Sigmoid colon (tissue), 7 donors: ENCODE measurements around the gene BIN2. TPM values are rescaled to one million over a fixed set of nuclear protein-coding genes. Genes with fewer than 3 reads are reported as not detected.

Experiments used
- DNase-seq: peaks from one replicate; pipeline ENCODE4 v3.0.0-alpha.2; 2019
- H3K27ac ChIP-seq, 4 donors: fragments of 200-600 bp; sonication (generic); one replicate each; pipeline ENCODE4 v1.5.1; 2016 to 2019; ENCODE audit warnings: mild to moderate bottlenecking in 1 of 4
- H3K27me3 ChIP-seq, 3 donors: fragments of 200-600 bp; sonication (generic); one replicate each; pipeline ENCODE4 v1.5.1; 2019; ENCODE audit warnings: mild to moderate bottlenecking in 1 of 3
- H3K36me3 ChIP-seq, 4 donors: fragments of 200-600 bp; sonication (generic); one replicate each; pipeline ENCODE4 v1.5.1; 2016 to 2019
- H3K4me1 ChIP-seq, 4 donors: fragments of 200-600 bp; sonication (generic); one replicate each; pipeline ENCODE4 v1.5.1; 2017 to 2019
- H3K4me3 ChIP-seq, 4 donors: fragments of 200-600 bp; sonication (generic); one replicate each; pipeline ENCODE4 v1.5.1; 2017 to 2019; ENCODE audit warnings: mild to moderate bottlenecking in 2 of 4, moderate library complexity in 1 of 4
- H3K9me3 ChIP-seq, 4 donors: fragments of 200-600 bp in 3 of 4; sonication (generic) in 3 of 4; one replicate each; pipeline versions ENCODE4 v1.5.1 to v1.6.1; 2013 to 2019
- CTCF ChIP-seq, 4 experiments: fragments of 450-650 bp in 3 of 4; fragments of 200-600 bp in 1 of 4; IDR thresholded peaks; one replicate each; pipeline ENCODE4 v1.5.1; 2016 to 2019; ENCODE audit warnings: antibody characterized with exemption in 4 of 4, mild to moderate bottlenecking in 3 of 4, moderate library complexity in 2 of 4
- EP300 ChIP-seq, 4 donors: sonication (generic); formaldehyde crosslinking; IDR thresholded peaks; one replicate each; pipeline ENCODE4 v1.6.1; 2017; ENCODE audit warnings: antibody characterized with exemption in 4 of 4
- POLR2A ChIP-seq, 2 donors: fragments of 450-650 bp; IDR thresholded peaks; one replicate each; pipeline ENCODE4 v1.6.1; 2016; ENCODE audit warnings: antibody characterized with exemption in 2 of 2, mild to moderate bottlenecking in 2 of 2, moderate library complexity in 2 of 2
- POLR2AphosphoS5 ChIP-seq, 4 donors: sonication (generic); formaldehyde crosslinking; IDR thresholded peaks; one replicate each; pipeline ENCODE4 v1.6.1; 2017; ENCODE audit warnings: antibody characterized with exemption in 4 of 4
- WGBS, 2 donors: extraction: QIAGEN DNeasy Blood & Tissue Kit; methylation state at CpG; one replicate each; pipeline ENCODE4 v1.1.7; 2013; 5-methylcytosine and 5-hydroxymethylcytosine counted together
- intact Hi-C: fragments of 100-400 bp; cut with DNase I; formaldehyde crosslinking; loops from one replicate; pipeline ENCODE4 v1.15.1; 2023
- polyA plus RNA-seq, 3 donors: library from polyadenylated mRNA; stranded (reverse); fragments of 200-250 nt; gene quantifications; one replicate each; pipeline ENCODE4 v1.2.3, GENCODE V29; 2013
- total RNA-seq, 4 donors: library from RNA; depleted of rRNA; stranded (reverse); fragments of >200 nt; gene quantifications; one replicate each; pipeline ENCODE4 v1.1.0, GENCODE V29; 2016
- donor health status: healthy with polysubstance abuse.
- donor health status: Bipolar disorder and iron deficiency.
- donor health status: healthy.

BIN2 gene
- total and polyA plus RNA-seq, 7 donors: 2.3 to 21.2 (median 4.2) TPM

- TF ChIP-seq CTCF (IDR thresholded peaks at IDR 0.05) (no peak), POLR2AphosphoS5 (IDR thresholded peaks at IDR 0.05) (no peak), POLR2A (IDR thresholded peaks at IDR 0.05) (no peak), EP300 (IDR thresholded peaks at IDR 0.05) (no peak)
- H3K36me3 ChIP-seq: no peaks in the 10 kb centered on the region
- H3K4me3 ChIP-seq: no peak overlapping the region
- H3K27me3 ChIP-seq: no peaks in the 10 kb centered on the region
- DNase-seq: no peak
- H3K27ac ChIP-seq: peak overlapping the region in 1 of 4 donors; percentile 72
- intact Hi-C loops: no loop called here
- H3K4me1 ChIP-seq: peaks cover 0 to 13% (median 9%) of the 10 kb centered on the region in 4 donors
- H3K9me3 ChIP-seq: no peaks in the 10 kb centered on the region
- 95 to 96% methylated on average over 9 of the region's 9 CpGs for WGBS, 2 donors
Measured at GRCh38 chr12:51370667-51371066, 46.7 kb upstream of the BIN2 start.

- no peaks in the 10 kb centered on the region for H3K9me3 ChIP-seq
- no peaks in the 10 kb centered on the region for H3K27me3 ChIP-seq
- no peak for TF ChIP-seq POLR2A (IDR thresholded peaks at IDR 0.05)
- no peak for DNase-seq
- H3K4me3 ChIP-seq: no peak overlapping the region
- no peak overlapping the region for H3K27ac ChIP-seq
- intact Hi-C loops: no loop called here
- H3K4me1 ChIP-seq: peaks cover 0 to 13% (median 9%) of the 10 kb centered on the region in 4 donors
- 71 to 88% methylated on average over 4 of the region's 4 CpGs for WGBS, 2 donors
- H3K36me3 ChIP-seq: no peaks in the 10 kb centered on the region
Measured at GRCh38 chr12:51369581-51369980, 45.6 kb upstream of the BIN2 start.

- intact Hi-C loops: no loop called here
- no peaks in the 10 kb centered on the region for H3K36me3 ChIP-seq
- TF ChIP-seq POLR2AphosphoS5 (IDR thresholded peaks at IDR 0.05) (no peak), CTCF (IDR thresholded peaks at IDR 0.05) (no peak), EP300 (IDR thresholded peaks at IDR 0.05) (no peak), POLR2A (IDR thresholded peaks at IDR 0.05) (no peak)
- no peaks in the 10 kb centered on the region for H3K9me3 ChIP-seq
- no peak overlapping the region for H3K27ac ChIP-seq
- WGBS, 2 donors: 33 to 39% methylated on average over 17 of the region's 17 CpGs
- peaks cover 0 to 13% (median 9%) of the 10 kb centered on the region in 4 donors for H3K4me1 ChIP-seq
- no peaks in the 10 kb centered on the region for H3K27me3 ChIP-seq
- H3K4me3 ChIP-seq: no peak overlapping the region
- no peak for DNase-seq
Measured at GRCh38 chr12:51368640-51369517, 44.9 kb upstream of the BIN2 start.

GRCh38 chr12:51365276-51365675 is 41.3 kb upstream of the BIN2 start:
- WGBS, 2 donors: 96% methylated on average over 10 of the region's 10 CpGs
- Histone ChIP-seq H3K27ac (no peak overlapping the region), H3K27me3 (no peaks in the 10 kb centered on the region), H3K4me3 (no peak overlapping the region), H3K4me1 (no peaks in the 10 kb centered on the region), H3K36me3 (no peaks in the 10 kb centered on the region), H3K9me3 (no peaks in the 10 kb centered on the region)
- intact Hi-C loops: no loop called here
- DNase-seq: no peak
- TF ChIP-seq CTCF (IDR thresholded peaks at IDR 0.05) (no peak), POLR2A (IDR thresholded peaks at IDR 0.05) (no peak), POLR2AphosphoS5 (IDR thresholded peaks at IDR 0.05) (no peak), EP300 (IDR thresholded peaks at IDR 0.05) (no peak)

- 89% methylated on average over 11 of the region's 11 CpGs for WGBS, 2 donors
- Histone ChIP-seq H3K4me1 (no peaks in the 10 kb centered on the region), H3K27me3 (no peaks in the 10 kb centered on the region), H3K4me3 (no peak overlapping the region), H3K36me3 (no peaks in the 10 kb centered on the region), H3K27ac (no peak overlapping the region), H3K9me3 (no peaks in the 10 kb centered on the region)
- intact Hi-C loops: no loop called here
- TF ChIP-seq POLR2AphosphoS5 (IDR thresholded peaks at IDR 0.05) (no peak), CTCF (IDR thresholded peaks at IDR 0.05) (no peak), EP300 (IDR thresholded peaks at IDR 0.05) (no peak), POLR2A (IDR thresholded peaks at IDR 0.05) (no peak)
- no peak for DNase-seq
Measured at GRCh38 chr12:51364001-51364400, 40.0 kb upstream of the BIN2 start.
